ENCODE results near the gene ERBIN. TPM values are rescaled to one million over a fixed set of nuclear protein-coding genes. Genes with fewer than 3 reads are reported as not detected.
A peak's percentile ranks its signal among the peaks of the same experiment; 100 is the strongest.

The ERBIN gene
- total and polyA plus RNA-seq, 2 of the 8 experiments (the other 6 are each of a cell fraction or from before 2014, with no cell fraction given), result 7.7 to 33.2 TPM

DNA sequence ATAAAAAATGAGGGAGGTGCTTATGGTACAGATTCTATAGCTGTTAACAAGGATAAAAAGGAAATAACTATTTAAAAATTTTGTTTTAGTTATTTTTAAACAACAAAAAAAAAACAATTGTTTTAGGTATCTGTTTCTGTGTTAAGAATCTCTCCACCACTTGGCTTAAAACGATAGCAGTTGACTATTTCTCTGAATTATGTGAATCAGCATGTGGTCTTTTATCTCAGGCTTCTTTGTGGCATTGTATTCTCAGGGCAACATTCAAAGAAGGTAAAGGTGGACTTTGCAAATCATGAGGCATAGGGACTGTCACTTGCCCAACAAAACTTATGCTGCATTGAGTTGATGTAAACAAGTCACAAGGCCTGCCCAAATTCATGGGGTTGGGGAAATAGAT is 55.2 kb downstream of the ERBIN start:
- Histone ChIP-seq H3K27ac (ENCODE audit: low read depth, low read length) (no peak overlapping the region), H2BK15ac (ENCODE audit: low read length) (no peak overlapping the region), H3K79me1 (ENCODE audit: low read depth, low read length) (peaks cover 5% of the 10 kb centered on the region), H3K9me3 (ENCODE audit: insufficient read depth in 2 of 2, low read depth in 1 of 2, low read length in 1 of 2) (peaks cover 3 to 9% of the 10 kb centered on the region in 2 experiments; a peak in 3 of 4 replicates), H2BK12ac (ENCODE audit: low read depth, low read length) (no peak overlapping the region), H3K23ac (ENCODE audit: insufficient read length) (no peak overlapping the region), H3K4me2 (ENCODE audit: insufficient read depth in 1 of 2, low read depth in 2 of 2, low read length in 2 of 2) (peak overlapping the region; percentile 10 to 36; a peak in 3 of 4 replicates), H3K4ac (replicated peaks; ENCODE audit: insufficient read length, low read depth, low read length) (no peak overlapping the region), H3K4me1 (replicated peaks in 1 of 4; ENCODE audit: control insufficient read depth in 3 of 4, insufficient read depth in 4 of 4, low read length in 3 of 4) (peaks cover 3 to 22% (median 7%) of the 10 kb centered on the region in 4 experiments; a peak in 6 of 7 replicates), H3K36me3 (ENCODE audit: control insufficient read depth in 2 of 4, insufficient read depth in 4 of 4, low read length in 3 of 4) (peaks cover 0 to 8% (median 0%) of the 10 kb centered on the region in 4 experiments; a peak in 2 of 8 replicates), H4K20me1 (replicated peaks in 1 of 2; ENCODE audit: control insufficient read depth in 1 of 2, insufficient read depth in 2 of 2, low read length in 2 of 2) (peaks cover 7 to 9% of the 10 kb centered on the region in 2 experiments), H2BK5ac (ENCODE audit: low read depth, low read length) (no peak overlapping the region), H3K18ac (ENCODE audit: extremely low read depth, low read length) (no peak overlapping the region), H2BK120ac (replicated peaks; ENCODE audit: low read depth, low read length) (no peak overlapping the region), H2AFZ (ENCODE audit: low read length) (no peak overlapping the region), H3K56ac (replicated peaks; ENCODE audit: insufficient read length, low read depth, low read length) (no peak overlapping the region), H3K23me2 (ENCODE audit: low read depth, low read length) (no peaks in the 10 kb centered on the region), H3K14ac (ENCODE audit: insufficient read length) (no peak overlapping the region), H3K9ac (replicated peaks in 1 of 4; ENCODE audit: extremely low read depth in 1 of 4, low read depth in 3 of 4, low read length in 3 of 4) (no peak overlapping the region), H3K79me2 (ENCODE audit: control insufficient read depth in 1 of 2, insufficient read depth in 2 of 2, low read length in 2 of 2) (peaks cover 0 to 82% of the 10 kb centered on the region in 2 experiments; a peak in 3 of 4 replicates), H3K4me3 (ENCODE audit: extremely low read depth in 1 of 4, insufficient read depth in 2 of 4, low read depth in 3 of 4, low read length in 4 of 4) (no peak overlapping the region), H4K5ac (ENCODE audit: insufficient read length, low read depth, low read length) (no peak overlapping the region), H4K91ac (replicated peaks; ENCODE audit: insufficient read length, low read length) (no peak overlapping the region), H2BK20ac (ENCODE audit: low read length) (no peak overlapping the region), H3K27me3 (replicated peaks in 1 of 4; ENCODE audit: control insufficient read depth in 3 of 4, extremely low read depth in 1 of 4, insufficient read depth in 3 of 4, low read length in 3 of 4) (no peaks in the 10 kb centered on the region), H4K8ac (ENCODE audit: extremely low read depth, insufficient read depth, low read length) (no peak overlapping the region), H2AK5ac (ENCODE audit: low read depth, low read length) (no peak overlapping the region)
- DNase-seq (ENCODE audit: low read depth in 1 of 2, low spot score in 2 of 2) (no peak), FAIRE-seq (no peak)
- POLR2A ChIA-PET (ENCODE audit: partially characterized antibody), result no interaction called here
- WGBS, 2 experiments (ENCODE audit: extremely low coverage in 1 of 2, insufficient coverage in 1 of 2, insufficient read length in 1 of 2, insufficient replicate concordance in 2 of 2, low coverage in 1 of 2, low lambda C conversion rate in 2 of 2, missing lambda C conversion rate in 1 of 2), result 50% methylated on average over 1 of the region's 1 CpG; no CpG with 5 or more reads in 1 of the 2 experiments
- CTCF ChIA-PET (ENCODE audit: partially characterized antibody), result no interaction called here
- TF ChIP-seq JUND (IDR thresholded peaks at IDR 0.05; ENCODE audit: low read length), result no peak
- TF ChIP-seq POLR2A (IDR thresholded peaks at IDR 0.05; ENCODE audit: control extremely low read depth in 1 of 2, low read depth in 2 of 2, low read length in 2 of 2), result no peak
